ENCODE data around the gene LCNL1. TPM values are rescaled to one million over a fixed set of nuclear protein-coding genes. Genes with fewer than 3 reads are reported as not detected.

LCNL1 gene
- total and polyA plus RNA-seq, 4 donors, result 0.01 to 0.08 TPM; not detected in 2

GRCh38 chr9:137014776-137015539, 32.2 kb downstream of the LCNL1 start (continued):
- TF ChIP-seq ZBTB33 (IDR thresholded peaks at IDR 0.05), result no peak

- Histone ChIP-seq H3K27me3 (ENCODE audit: control insufficient read depth in 4 of 4, insufficient read depth in 4 of 4, low read length in 3 of 4) (no peaks in the 10 kb centered on the region), H3K36me3 (ENCODE audit: control insufficient read depth in 4 of 4, insufficient read depth in 3 of 4, low read depth in 1 of 4, low read length in 3 of 4) (peaks cover 2 to 43% (median 19%) of the 10 kb centered on the region in 4 donors), H3K9me3 (ENCODE audit: control insufficient read depth in 4 of 4, low read length in 3 of 4) (no peaks in the 10 kb centered on the region), H3K9ac (ENCODE audit: low read depth in 1 of 2, low read length in 2 of 2) (no peak overlapping the region), H3K4me1 (ENCODE audit: control insufficient read depth in 4 of 4, insufficient read depth in 4 of 4, low read length in 3 of 4) (no peaks in the 10 kb centered on the region), H3K4me3 (ENCODE audit: low read depth in 1 of 3, low read length in 3 of 3) (no peak overlapping the region), H3K27ac (ENCODE audit: low read depth in 1 of 2, low read length in 2 of 2) (no peak overlapping the region)
- DNase-seq (ENCODE audit: low spot score), result no peak
- 97% methylated on average over 25 of the region's 25 CpGs for WGBS
- TF ChIP-seq MAX (IDR thresholded peaks at IDR 0.05) (no peak), HNF4A (conservative IDR thresholded peaks at IDR 0.05) (no peak), SP1 (IDR thresholded peaks at IDR 0.05) (no peak), HNF4G (IDR thresholded peaks at IDR 0.05) (no peak), JUND (IDR thresholded peaks at IDR 0.05) (no peak), CTCF (IDR thresholded peaks at IDR 0.05; ENCODE audit: low read depth, low read length, missing input control) (no peak), YY1 (IDR thresholded peaks at IDR 0.05) (no peak), RAD21 (IDR thresholded peaks at IDR 0.05) (no peak), TAF1 (conservative IDR thresholded peaks at IDR 0.05) (no peak), NR2F2 (IDR thresholded peaks at IDR 0.05) (no peak), ATF3 (IDR thresholded peaks at IDR 0.05) (no peak), REST (IDR thresholded peaks at IDR 0.05) (no peak), FOXA2 (IDR thresholded peaks at IDR 0.05) (no peak), EGR1 (IDR thresholded peaks at IDR 0.05; ENCODE audit: low read depth in 2 of 2) (no peak), ZBTB33 (IDR thresholded peaks at IDR 0.05) (no peak)
Measured at GRCh38 chr9:137015540-137015930, 32.7 kb downstream of the LCNL1 start.
